Upper lobe of left lung (tissue), 4 donors: ENCODE measurements around the gene HTR1E.

Source experiments
- POLR2A ChIP-seq, 4 donors: fragments of 450-650 bp; IDR thresholded peaks; one replicate each; pipeline ENCODE4 v1.5.1; 2016 to 2017; ENCODE audit warnings: antibody characterized with exemption in 4 of 4, mild to moderate bottlenecking in 2 of 4
- TF ChIP-seq, protein P1 (sequence below), 6 experiments: fragments of 450-650 bp in 4 of 6; fragments of 200-600 bp in 2 of 6; sonication (generic) in 2 of 6; IDR thresholded peaks; one replicate each; pipeline ENCODE4 v1.5.1; 2016 to 2019; ENCODE audit warnings: antibody characterized with exemption in 6 of 6

DNA sequence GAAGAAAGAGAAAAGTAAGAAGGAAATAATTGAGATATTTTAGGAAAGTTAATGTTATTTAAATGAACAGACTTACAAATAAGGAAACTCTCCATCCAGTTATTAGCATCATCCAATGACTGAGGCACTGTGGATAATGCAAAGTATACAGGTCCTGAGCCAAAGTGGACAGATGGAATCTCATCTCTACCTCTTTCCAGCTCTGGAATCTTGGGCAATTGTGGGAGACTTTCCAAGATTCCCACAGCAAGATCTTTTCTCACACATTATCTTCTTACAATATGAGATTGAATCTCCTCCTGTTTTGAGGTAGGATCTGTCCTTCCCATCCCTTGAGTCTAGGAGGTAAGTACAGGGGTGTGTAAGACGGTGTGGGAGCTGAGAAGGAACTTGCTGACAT is 28.9 kb downstream of the HTR1E start:
- no peak for TF ChIP-seq POLR2A (IDR thresholded peaks at IDR 0.05)
- TF ChIP-seq, protein P1, sequence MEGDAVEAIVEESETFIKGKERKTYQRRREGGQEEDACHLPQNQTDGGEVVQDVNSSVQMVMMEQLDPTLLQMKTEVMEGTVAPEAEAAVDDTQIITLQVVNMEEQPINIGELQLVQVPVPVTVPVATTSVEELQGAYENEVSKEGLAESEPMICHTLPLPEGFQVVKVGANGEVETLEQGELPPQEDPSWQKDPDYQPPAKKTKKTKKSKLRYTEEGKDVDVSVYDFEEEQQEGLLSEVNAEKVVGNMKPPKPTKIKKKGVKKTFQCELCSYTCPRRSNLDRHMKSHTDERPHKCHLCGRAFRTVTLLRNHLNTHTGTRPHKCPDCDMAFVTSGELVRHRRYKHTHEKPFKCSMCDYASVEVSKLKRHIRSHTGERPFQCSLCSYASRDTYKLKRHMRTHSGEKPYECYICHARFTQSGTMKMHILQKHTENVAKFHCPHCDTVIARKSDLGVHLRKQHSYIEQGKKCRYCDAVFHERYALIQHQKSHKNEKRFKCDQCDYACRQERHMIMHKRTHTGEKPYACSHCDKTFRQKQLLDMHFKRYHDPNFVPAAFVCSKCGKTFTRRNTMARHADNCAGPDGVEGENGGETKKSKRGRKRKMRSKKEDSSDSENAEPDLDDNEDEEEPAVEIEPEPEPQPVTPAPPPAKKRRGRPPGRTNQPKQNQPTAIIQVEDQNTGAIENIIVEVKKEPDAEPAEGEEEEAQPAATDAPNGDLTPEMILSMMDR (IDR thresholded peaks at IDR 0.05) = no peak
